Posterior vena cava (tissue), 2 donors: ENCODE data around the gene PBX1. TPM values are rescaled to one million over a fixed set of nuclear protein-coding genes. Genes with fewer than 3 reads are reported as not detected.

ENCODE experiments used
- DNase-seq: peaks from one replicate; pipeline ENCODE4 v3.0.0-alpha.2; 2020; ENCODE audit warnings: low spot score
- intact Hi-C, 2 donors: fragments of 100-400 bp; cut with DNase I; formaldehyde crosslinking; loops; one replicate each; pipeline versions ENCODE4 v1.14.1 to v1.14.2; 2022 to 2023
- total RNA-seq, 2 donors: library from RNA; stranded (reverse); fragmentation: NEBNext Ultra II Directional; extraction: Animal tissue kit (Norgen Biotek cat#: 25700); gene quantifications; one replicate each; pipeline ENCODE4 v1.2.1, GENCODE V29; 2021
- donor health status: DM: yes; HTN: yes; CAD: no.
- donor health status: DM: yes; HTN: yes; CAD: no.

The PBX1 gene
- total RNA-seq, 2 donors from 2014 or later, result 84.2 to 146 TPM

DNA sequence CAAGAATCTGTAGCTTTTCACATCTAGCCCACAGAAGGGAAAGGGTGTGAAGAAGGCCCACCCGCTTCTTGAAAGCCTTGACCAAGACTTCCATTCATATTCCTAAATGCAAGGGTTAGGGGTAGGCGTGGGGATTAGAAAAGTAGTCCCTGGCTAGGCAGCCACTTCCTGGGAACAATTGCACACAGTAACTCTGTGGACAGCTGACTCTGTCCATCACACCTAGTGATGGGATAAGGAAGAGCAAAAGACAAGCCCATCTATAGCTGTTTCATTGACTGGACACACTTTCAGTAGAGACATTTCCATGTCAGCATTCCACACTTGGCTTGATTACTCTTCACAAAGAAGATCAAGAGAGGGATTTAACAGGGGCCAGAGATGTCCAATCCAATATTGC is 294.2 kb downstream of the PBX1 start:
- intact Hi-C loops, result no loop called here
- DNase-seq, result no peak

DNA sequence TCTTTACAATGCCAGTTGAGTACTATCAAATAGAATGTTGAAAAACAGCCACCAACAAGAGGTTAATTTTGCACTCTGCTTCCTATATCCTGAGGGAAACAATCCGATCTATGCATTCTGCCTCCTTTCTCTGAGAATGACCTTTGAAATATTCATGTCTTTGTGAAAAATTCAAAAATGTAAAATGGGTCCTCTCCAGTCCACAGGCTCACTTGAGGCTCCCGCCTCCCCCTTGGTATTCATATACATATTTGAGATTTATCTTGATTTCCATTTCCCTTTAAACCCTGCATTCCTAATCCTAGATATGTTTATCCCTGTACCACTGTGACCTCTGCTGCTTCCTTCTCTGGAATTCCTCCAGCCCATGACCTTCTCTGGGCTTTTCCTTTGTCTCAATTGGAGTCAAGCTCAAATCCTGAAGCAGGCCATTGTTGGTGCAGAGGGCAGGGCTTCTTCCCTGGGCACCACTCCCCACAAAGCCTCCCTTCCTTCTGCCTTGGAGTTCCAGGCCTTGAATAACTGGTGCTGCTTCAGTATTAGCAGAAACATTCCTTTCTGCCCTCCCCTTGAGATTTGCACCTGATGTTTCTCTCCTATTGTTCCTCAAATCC is 296.8 kb downstream of the PBX1 start:
- intact Hi-C loops, result no loop called here
- DNase-seq, result no peak

- intact Hi-C loops, result no loop called here
Observed at GRCh38 chr1:164856381-164856780, 297.4 kb downstream of the PBX1 start.

DNA sequence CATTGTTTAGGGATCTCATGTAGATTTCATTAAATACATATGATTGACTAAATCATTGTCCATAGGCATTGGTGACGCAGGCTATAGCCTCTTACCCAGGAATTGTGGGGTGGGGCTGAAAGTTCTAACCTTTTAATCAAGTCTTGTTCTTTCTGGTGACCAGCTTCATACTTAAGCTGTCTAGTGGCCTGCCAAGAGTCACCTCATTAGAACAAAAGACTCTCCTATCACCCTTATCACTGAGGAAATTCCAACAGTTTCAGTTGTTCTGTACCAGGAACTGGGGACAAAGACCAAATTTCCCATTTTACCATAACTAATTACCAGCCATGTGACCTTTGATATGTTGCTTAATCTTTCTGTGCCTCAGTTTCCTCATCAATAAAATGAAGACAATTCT is 298.5 kb downstream of the PBX1 start:
- intact Hi-C loops, result no loop called here

More at GRCh38 chr1:164856381-164856780, 297.4 kb downstream of the PBX1 start:
- DNase-seq, result no peak

DNA sequence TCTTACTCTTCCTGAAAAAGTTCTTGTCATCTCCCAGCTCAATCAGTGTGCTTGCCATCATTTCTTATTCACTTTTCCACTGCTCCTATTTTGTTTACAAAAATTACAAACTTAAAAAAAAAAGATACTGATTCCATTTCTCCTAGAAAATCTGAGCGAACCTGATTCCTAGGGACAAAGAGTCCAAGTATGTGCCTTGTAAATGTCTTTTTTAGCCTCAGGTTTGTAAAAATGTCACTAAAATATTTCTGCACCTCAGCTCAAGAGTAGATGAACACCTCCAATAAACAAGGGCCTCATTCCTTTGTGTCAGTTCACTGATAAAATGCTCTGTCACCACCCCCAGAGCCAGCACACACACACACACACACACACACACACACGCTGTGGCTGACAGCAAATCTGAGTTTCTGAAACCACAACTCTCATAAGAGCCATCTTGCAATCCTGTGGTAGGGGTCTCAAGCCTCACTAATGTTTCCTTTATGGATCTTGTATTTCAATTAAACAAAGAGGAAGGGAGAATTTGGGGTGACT is 299.2 kb downstream of the PBX1 start:
- intact Hi-C loops, result no loop called here
- no peak for DNase-seq

More for the DNA sequence above, 298.5 kb downstream of the PBX1 start:
- DNase-seq, result no peak

GRCh38 chr1:164861632-164862031 is 302.6 kb downstream of the PBX1 start:
- intact Hi-C loops, result no loop called here
- DNase-seq, result no peak

GRCh38 chr1:164863056-164863455 is 304.1 kb downstream of the PBX1 start:
- intact Hi-C loops, result no loop called here
- DNase-seq, result no peak

- no peak for DNase-seq
- intact Hi-C loops, result no loop called here
Observed at GRCh38 chr1:164864161-164864560, 305.2 kb downstream of the PBX1 start.

DNA sequence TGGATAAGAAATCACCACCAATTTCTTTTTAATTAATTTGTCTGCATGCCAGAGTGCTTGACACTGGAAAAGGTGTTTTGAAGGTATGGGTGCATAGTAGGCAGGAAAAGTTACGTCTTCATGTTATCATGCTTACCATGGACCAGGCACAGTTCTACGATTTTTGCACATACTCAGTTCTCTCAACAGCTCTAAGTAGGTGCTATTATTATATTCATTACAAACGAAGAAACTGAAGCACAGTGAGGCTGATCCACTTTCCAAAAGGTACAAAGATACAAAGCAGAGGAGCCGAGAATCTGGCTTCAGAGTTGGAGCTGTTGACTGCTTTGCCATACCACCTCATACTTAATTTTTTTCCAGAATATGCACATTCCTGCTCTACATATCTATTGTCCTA is 306.4 kb downstream of the PBX1 start:
- no peak for DNase-seq
- intact Hi-C loops, result no loop called here

DNA sequence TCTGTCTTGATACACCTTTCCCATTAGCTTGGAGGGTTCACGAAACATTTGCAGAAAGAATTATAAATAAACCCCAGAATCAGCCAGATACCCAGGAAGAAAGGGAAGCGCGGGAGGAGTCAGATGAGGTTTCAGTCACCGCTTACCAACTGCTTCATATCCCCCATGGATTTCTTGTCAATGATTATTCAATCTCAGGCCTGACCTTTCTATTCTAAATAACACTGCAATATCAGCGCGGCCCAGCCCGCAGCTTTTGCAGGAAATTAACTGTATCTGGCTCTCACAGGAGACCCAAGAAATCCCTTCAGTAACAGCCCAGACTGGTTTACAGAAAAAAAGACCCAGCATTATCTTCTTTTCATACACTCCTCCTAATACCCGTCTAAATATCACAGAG is 308.6 kb downstream of the PBX1 start:
- no peak for DNase-seq
- intact Hi-C loops, result no loop called here

DNA sequence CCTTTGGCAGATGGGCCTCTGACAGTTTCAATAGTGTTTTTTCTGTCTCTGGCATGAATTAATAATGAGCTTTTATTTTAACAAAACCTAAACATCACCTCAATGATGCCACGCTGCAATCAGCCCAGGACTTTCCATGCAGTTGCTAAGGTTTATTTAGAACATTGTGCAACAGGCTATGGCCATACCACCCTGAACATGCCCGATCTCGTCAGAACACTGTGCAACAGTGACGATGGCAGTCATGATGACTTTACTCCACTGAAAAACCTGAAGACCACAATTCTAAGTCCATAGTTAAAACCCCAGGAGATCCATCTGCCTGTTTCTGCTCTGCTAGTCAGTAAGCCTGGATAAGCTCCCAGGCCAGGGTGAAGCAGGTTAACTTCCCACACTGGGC is 310.0 kb downstream of the PBX1 start:
- no peak for DNase-seq
- intact Hi-C loops, result no loop called here

- intact Hi-C loops, result no loop called here
- no peak for DNase-seq
Observed at GRCh38 chr1:164875518-164875917, 316.5 kb downstream of the PBX1 start.

GRCh38 chr1:164876398-164877116 is 317.6 kb downstream of the PBX1 start:
- intact Hi-C loops, result no loop called here
- no peak for DNase-seq

GRCh38 chr1:164880199-164880598 is 321.2 kb downstream of the PBX1 start:
- DNase-seq, result no peak
- intact Hi-C loops, result no loop called here

- DNase-seq, result no peak
- intact Hi-C loops, result no loop called here
Observed at GRCh38 chr1:164880644-164881043, 321.7 kb downstream of the PBX1 start.

- intact Hi-C loops, result no loop called here
- no peak for DNase-seq
Observed at GRCh38 chr1:164885311-164885710, 326.3 kb downstream of the PBX1 start.

DNA sequence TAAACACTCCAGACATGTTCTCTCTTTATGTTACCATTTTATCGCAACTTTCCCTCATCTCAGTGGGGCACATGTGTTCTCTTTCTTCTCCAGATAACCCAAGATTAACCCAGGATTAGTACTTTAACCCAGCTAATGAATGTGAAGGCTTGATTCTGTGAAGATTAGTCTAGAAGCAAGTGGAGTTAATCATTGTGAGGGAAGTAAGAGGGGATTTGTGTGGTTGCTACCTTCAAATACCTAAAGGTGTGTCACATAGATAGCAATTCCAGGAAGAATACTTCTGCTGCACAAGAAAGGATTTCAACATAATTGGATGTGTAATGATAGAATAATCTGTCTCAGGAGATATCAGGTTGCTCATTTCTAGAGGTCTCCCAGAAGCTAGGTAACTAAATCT is 327.1 kb downstream of the PBX1 start:
- intact Hi-C loops, result no loop called here
- no peak for DNase-seq

GRCh38 chr1:164891615-164892014 is 332.6 kb downstream of the PBX1 start:
- intact Hi-C loops, result no loop called here
- no peak for DNase-seq

DNA sequence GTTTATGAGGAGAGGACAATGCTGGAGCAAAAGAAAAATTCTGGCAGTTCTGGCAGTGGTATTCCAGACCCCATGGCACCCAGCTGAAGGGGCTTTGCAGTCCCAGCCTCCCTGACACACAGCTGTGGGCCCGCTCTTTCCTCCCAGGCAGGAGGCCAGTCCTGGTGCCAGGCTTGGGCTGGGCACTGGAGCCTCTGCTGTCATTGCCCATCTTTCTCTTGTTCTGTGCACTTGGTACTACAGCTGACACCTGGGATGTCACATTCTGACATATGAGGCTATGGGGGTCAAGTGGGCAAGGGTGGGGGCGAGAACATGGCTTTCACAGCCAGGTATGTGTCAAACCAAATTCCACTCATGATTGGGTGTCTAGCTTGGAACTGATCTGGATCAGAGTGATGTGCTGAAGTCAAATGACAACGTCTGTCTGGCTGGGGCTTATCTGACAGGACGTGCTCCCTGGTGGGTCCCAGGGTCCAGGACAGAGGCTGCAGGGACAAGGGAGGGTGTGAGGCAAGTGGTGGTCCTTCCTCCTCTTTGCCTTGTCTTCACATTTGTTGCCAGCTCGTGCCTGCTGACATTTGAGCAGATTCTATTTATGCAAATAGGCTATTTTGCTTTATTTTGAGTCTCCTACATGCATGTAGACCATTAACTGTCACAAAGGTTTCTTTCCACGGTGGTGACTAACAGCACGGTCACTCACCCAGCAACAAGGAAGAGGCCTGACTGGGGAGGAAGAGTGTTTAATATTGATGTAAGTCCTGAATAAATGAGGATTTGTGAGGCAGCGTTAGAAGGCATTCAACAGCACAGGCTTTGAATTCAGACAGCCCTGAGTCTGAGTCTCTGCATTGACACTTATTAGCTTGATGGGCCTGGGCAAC is 336.3 kb downstream of the PBX1 start:
- intact Hi-C loops, result no loop called here
- no peak for DNase-seq

GRCh38 chr1:164901031-164901430 is 342.0 kb downstream of the PBX1 start:
- intact Hi-C loops, result no loop called here
- DNase-seq, result no peak
